ENCODE results near the gene GPR32.
"Not testable (repeated sequence)": the region's sequence is repeated elsewhere in the genome, so short reads cannot be mapped to it uniquely, and the experiment has no call there.

The GPR32 gene

GRCh38 chr19:50749490-50749889 is 20.8 kb upstream of the GPR32 start:
- no peak for DNase-seq

- no peak for DNase-seq
These were observed 20.3 kb upstream of the GPR32 start for GRCh38 chr19:50750010-50750409.

- no peak for DNase-seq
These were observed 16.4 kb upstream of the GPR32 start for GRCh38 chr19:50753879-50754278.

GRCh38 chr19:50756244-50756643 is 14.0 kb upstream of the GPR32 start:
- DNase-seq: not testable (repeated sequence)

GRCh38 chr19:50757624-50758023 is 12.6 kb upstream of the GPR32 start:
- DNase-seq: not testable (repeated sequence)

GRCh38 chr19:50759076-50759475 is 11.2 kb upstream of the GPR32 start:
- DNase-seq: not testable (repeated sequence)

GRCh38 chr19:50759886-50760285 is 10.4 kb upstream of the GPR32 start:
- no peak for DNase-seq

GRCh38 chr19:50761501-50761900 is 8.8 kb upstream of the GPR32 start:
- not testable (repeated sequence) for DNase-seq

- not testable (repeated sequence) for DNase-seq
These were observed 6.7 kb upstream of the GPR32 start for GRCh38 chr19:50763521-50763920.

- DNase-seq: no peak
These were observed 5.9 kb upstream of the GPR32 start for GRCh38 chr19:50764409-50764808.

- not testable (repeated sequence) for DNase-seq
These were observed 3.5 kb upstream of the GPR32 start for GRCh38 chr19:50766746-50767145.

- DNase-seq: peak; percentile 95
These were observed 3.0 kb upstream of the GPR32 start for GRCh38 chr19:50767263-50767662.

- DNase-seq: no peak
These were observed 2.0 kb upstream of the GPR32 start for GRCh38 chr19:50768277-50768676.

GRCh38 chr19:50770888-50771287 is 624 bp downstream of the GPR32 start:
- no peak for DNase-seq

GRCh38 chr19:50772476-50772875 is 2.2 kb downstream of the GPR32 start:
- no peak for DNase-seq

GRCh38 chr19:50772912-50773311 is 2.6 kb downstream of the GPR32 start:
- DNase-seq: not testable (repeated sequence)

- DNase-seq: not testable (repeated sequence)
These were observed 3.2 kb downstream of the GPR32 start for GRCh38 chr19:50773454-50773853.

GRCh38 chr19:50776131-50776530 is 5.9 kb downstream of the GPR32 start:
- no peak for DNase-seq

- DNase-seq: no peak
These were observed 7.0 kb downstream of the GPR32 start for GRCh38 chr19:50777261-50777660.

- DNase-seq: peak; percentile 91
These were observed 7.6 kb downstream of the GPR32 start for GRCh38 chr19:50777830-50778303.

GRCh38 chr19:50778906-50779430 is 8.7 kb downstream of the GPR32 start:
- DNase-seq: no peak

GRCh38 chr19:50779504-50780457 is 9.5 kb downstream of the GPR32 start:
- peak; percentile 92 for DNase-seq

GRCh38 chr19:50780753-50781435 is 10.6 kb downstream of the GPR32 start:
- peak; percentile 75 for DNase-seq

GRCh38 chr19:50783848-50784152 is 13.5 kb downstream of the GPR32 start:
- not testable (repeated sequence) for DNase-seq

Data from islet precursor cell (in vitro differentiated cells).